WTC11 (cell line): ENCODE results near the gene SLC25A41.

Experiments used
- CBFB ChIP-seq: sonication (generic); formaldehyde crosslinking; IDR thresholded peaks from 2 replicates; pipeline ENCODE4 v1.8.1; 2022; ENCODE audit warnings: mild to moderate bottlenecking, low read depth, missing genetic modification reagents
- FOXP4 ChIP-seq: sonication (generic); formaldehyde crosslinking; IDR thresholded peaks from 2 replicates; pipeline ENCODE4 v1.8.0; 2022; ENCODE audit warnings: mild to moderate bottlenecking, missing genetic modification reagents
- GRHL2 ChIP-seq: fragments of 250-450 bp; sonication (Bioruptor Pico); IDR thresholded peaks from 2 replicates; pipeline ENCODE4 v1.8.0; 2022; ENCODE audit warnings: mild to moderate bottlenecking, moderate library complexity; ENCODE audit not compliant: insufficient replicate concordance, severe bottlenecking
- MAX ChIP-seq: sonication (generic); formaldehyde crosslinking; IDR thresholded peaks from 2 replicates; pipeline ENCODE4 v1.8.0; 2022; ENCODE audit warnings: mild to moderate bottlenecking, missing genetic modification reagents
- NR1H2 ChIP-seq: sonication (generic); formaldehyde crosslinking; IDR thresholded peaks from 2 replicates; pipeline ENCODE4 v1.9.0; 2021; ENCODE audit warnings: mild to moderate bottlenecking, moderate library complexity, missing genetic modification reagents
- TCF7 ChIP-seq: sonication (generic); formaldehyde crosslinking; IDR thresholded peaks from 2 replicates; pipeline ENCODE4 v1.8.0; 2022; ENCODE audit warnings: mild to moderate bottlenecking, low read depth, missing genetic modification reagents, moderate library complexity
- USF2 ChIP-seq: sonication (generic); formaldehyde crosslinking; IDR thresholded peaks from 2 replicates; pipeline ENCODE4 v1.8.1; 2023; ENCODE audit warnings: mild to moderate bottlenecking, missing genetic modification reagents, moderate library complexity
- ZNF219 ChIP-seq: sonication (generic); formaldehyde crosslinking; IDR thresholded peaks from 2 replicates; pipeline ENCODE4 v1.8.0; 2023; ENCODE audit warnings: missing genetic modification reagents, mild to moderate bottlenecking, borderline replicate concordance

- TF ChIP-seq MAX (CRISPR knock-in tag) (no peak), FOXP4 (CRISPR knock-in tag) (no peak), USF2 (CRISPR knock-in tag) (no peak), NR1H2 (CRISPR knock-in tag) (no peak), TCF7 (no peak), GRHL2 (CRISPR knock-in tag) (no peak), CBFB (CRISPR knock-in tag) (no peak), ZNF219 (no peak)
These were observed 33.1 kb upstream of the SLC25A41 start for GRCh38 chr19:6466526-6467248.
